Measurements from ENCODE around the gene OTP. TPM values are rescaled to one million over a fixed set of nuclear protein-coding genes. Genes with fewer than 3 reads are reported as not detected.
A peak's percentile ranks its signal among the peaks of the same experiment; 100 is the strongest.

Gene OTP
- total RNA-seq, 1 experiment from 2014 or later, result not detected

GRCh38 chr5:77640589-77641396, 2.3 kb upstream of the OTP start:
- DNase-seq (ENCODE audit: low read depth), result no peak

GRCh38 chr5:77638763-77639671, 504 bp upstream of the OTP start:
- peak; percentile 76 for DNase-seq (ENCODE audit: low read depth)

DNA sequence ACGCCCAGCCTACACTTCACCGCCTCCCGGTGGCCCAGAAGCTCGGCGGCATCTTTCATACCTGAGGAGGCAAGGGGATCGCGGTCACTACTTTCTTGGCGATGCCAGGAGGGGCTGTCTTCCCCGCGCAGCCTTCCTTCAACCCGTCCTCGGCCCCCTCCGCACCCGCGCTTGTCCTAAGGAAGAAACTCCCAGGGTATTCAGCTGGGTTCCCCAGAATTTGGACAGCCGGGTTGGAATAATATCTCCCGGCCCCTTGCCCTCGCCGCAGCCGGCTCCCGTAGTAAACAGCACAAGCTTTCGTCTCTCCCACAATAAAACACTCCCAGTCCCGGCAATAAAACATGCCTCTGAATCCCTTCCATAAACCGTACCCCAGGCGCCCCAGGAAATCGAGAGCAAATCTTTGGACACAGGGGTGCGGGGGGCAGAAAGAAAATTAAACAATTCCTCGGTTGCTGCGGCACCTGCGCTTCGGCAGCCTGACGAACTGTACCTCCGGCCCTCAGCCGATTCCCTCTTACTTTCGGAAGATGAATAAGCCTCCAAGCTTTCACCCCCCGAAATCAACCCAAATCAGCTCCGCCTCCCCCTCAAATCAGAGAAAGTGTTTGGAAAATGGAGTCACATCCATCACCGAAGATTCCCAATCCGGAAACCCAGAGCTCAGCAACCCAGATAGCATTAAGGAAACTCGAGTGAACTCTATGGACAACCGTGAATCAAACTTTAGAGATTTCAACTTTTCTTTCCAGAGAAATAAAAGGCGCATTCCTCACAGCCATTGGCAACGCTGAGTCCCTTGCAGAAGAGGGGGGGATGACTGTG, 1.1 kb downstream of the OTP start:
- no peak for DNase-seq (ENCODE audit: low read depth)

DNA sequence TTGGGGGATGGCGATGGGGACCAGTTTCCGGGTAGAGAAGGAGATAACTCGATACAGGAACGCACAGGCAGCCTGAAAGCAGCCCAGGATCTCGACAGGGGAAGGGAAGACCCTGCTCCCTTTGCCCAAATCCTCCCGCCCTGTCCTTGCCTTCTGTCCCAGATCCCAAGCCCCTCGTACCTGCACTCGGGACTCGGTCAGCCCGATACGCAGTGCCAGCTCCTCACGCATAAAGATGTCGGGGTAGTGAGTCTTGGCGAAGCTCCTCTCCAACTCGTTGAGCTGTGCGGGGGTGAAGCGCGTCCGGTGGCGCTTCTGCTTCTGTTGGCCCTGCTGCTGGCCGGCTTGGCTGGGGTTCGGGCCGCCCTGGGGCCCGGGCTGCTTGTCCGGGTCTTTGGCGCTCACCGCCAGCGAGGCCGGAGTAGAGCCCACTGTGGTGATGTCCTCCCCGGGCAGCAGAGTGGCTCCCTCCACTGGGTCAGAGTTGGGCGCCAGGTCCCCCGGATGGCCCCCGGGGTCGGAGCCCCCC, 1.8 kb downstream of the OTP start:
- DNase-seq (ENCODE audit: low read depth), result no peak

GRCh38 chr5:77635917-77636640, 2.4 kb downstream of the OTP start:
- DNase-seq (ENCODE audit: low read depth), result no peak

DNA sequence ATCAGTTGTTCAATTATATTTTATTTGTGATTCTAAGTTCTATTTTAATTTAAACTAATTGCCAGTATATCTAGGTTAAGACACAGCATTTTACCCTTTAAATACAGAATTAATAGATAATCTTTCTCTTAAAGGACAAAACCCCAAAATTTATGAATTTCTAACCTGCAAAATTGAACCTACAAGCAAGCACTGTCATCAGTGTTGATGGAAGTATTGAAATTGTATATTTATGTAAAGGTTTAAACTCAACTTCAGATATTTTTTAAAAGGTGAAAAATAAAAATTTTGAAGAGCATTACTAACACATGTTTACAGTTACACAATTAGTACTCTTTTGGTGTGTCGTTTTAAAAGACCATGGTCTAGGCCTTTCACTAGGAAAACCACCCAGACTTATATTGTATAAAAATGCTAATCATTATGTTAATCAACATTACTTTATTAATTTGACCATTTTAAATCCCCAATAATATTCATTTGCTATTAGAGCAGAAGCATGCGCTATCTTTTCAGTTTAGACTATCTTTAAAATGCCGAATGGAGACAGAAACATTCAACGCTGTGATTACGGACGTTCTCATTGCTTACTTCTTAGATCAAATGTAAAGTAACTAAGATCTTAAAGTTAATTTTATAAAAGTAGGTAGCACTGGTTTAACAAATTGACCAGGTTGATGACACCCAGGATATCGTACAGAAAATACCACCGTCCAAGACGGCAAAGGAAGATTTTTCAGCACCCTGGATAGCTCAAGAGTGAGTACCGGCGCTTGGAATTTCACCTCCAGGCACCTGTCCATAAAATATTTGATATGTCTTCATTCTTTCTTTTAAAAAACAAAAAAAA, 3.2 kb downstream of the OTP start:
- no peak for DNase-seq (ENCODE audit: low read depth)

DNA sequence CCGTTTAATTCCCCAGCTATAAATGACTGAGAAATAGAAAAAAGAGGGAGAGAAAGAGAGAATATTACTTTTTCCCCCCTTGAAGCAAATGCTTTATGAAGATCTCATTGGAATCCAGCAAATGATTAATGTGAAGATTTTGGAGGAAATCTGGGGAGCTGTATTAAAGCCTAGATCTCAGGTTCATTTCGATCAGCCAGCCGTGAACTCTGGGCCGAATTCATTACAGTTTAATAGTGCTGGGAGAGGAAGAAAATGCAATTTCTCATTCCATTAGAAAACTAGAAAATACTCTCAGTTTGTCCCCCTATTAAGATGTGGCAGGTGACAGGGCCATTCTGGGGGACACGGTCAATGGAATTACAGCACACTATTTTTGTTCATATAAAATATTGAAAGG, 4.8 kb downstream of the OTP start:
- DNase-seq (ENCODE audit: low read depth), result no peak

DNA sequence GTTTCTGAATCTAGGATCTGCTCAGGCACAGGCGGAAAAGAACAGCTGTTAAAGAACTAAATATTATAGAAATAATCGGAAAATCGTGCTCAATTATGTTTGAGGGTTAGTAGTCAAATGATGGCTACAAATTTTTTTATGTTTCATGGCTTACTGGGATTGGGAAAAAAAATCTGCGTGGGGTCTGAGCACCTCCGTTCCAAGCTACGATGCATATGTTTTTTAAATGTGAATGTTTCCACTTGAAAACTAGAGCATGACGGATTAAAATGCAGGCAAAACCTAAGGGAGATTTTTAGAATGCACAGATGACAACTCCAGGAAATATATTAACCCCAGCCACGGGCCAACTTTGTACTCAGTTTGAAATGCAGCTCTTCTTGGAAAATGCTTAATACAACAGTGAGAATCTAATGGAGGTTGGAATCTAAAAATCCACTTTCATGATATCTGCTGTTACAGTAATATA, 5.3 kb downstream of the OTP start:
- DNase-seq (ENCODE audit: low read depth), result no peak

DNA sequence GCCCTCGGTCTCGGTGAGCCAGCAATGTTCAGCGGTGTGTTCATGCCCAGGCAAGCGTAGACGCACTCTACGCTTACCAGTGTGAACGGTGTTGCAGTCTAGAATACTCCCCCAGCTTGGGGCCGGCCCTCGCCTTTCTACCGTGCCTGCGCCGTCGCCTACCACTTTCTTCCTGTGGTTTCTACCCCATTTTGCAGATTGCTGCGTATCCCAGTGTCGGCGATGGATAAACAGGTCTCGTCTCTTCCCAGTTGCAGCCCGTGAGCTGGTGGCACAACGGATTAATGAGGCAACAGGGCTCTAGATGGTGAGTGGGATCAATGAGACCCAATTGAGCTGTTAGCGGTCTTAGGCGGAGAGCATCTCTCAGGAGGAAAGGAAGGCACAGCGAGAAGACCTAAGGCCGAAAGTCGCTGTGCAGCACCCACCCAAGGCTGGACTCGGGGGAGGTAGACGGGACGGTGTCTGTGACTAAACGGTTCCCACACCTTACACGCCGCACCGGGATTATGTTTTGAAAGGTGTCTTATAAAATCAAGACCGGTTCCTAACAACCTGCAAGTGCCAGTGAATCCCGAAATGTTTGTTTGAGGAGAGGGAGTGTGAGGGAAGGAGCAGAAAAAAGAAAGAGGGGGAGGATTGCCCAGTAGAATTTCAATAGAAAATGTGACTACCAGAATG, 5.8 kb downstream of the OTP start:
- DNase-seq (ENCODE audit: low read depth), result no peak

- DNase-seq (ENCODE audit: low read depth), result peak; percentile 87
These were observed 8.3 kb downstream of the OTP start for GRCh38 chr5:77630114-77630680.

DNA sequence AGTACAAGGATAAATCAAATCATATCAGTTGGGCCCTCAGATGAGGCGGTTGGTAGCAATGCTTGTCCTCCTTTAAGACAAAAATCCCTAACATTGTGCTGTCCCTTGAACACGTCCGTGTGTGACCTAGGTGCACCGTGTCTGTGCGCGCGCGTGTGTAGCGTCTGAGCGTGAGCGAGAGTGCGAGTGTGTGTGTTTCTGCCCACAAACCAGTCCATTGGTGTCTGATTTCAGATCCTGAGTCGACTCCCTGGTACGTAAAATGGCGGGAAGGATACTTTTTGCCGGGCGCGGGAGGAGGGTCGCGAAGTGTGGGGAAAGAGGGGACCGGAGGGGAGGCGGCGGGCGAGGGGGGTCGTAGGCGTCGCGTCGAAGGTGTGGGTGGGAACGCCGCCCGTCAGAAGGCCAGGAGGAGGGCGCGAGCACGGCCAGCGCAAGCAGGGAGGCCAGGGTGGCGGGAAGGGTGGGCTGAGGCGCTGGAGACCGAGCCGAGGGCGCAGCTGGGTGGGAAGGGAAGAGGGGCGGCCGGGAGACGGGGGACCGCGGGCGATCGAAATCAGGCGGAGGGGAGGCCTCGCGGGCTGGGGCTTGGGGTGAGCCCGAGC, 8.9 kb downstream of the OTP start:
- peak; percentile 41 for DNase-seq (ENCODE audit: low read depth)

DNA sequence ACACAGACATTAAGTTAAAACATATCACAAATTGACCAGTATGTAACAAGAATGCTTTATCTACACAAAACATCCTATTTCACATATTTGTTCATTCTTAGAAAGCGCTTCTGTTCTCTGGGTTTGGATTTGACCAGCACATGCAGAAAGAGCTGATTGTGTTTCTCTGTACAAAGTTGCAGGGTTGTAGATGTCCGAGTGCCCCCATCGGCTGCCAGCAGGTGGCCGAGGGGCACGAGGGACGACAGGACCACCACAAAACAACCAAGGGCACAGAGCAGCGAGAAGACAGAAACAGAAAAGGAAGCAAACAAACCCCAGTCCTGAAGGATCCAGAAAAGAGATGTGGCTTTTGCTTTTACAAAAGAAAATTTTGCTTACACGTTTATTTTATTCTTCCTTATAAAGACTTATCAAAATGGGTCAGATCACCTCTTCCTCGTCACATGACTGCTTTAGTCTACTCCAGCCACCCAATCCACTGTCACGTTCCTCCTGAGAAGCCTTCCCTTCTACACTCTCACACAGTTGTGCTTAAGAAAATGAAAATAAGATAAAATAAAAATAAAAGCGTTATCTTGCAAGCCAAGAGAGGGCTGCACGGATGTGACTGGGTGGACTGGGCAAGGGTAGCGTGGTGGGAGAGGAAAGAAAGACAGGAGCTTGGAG, 9.5 kb downstream of the OTP start:
- DNase-seq (ENCODE audit: low read depth), result no peak

DNA sequence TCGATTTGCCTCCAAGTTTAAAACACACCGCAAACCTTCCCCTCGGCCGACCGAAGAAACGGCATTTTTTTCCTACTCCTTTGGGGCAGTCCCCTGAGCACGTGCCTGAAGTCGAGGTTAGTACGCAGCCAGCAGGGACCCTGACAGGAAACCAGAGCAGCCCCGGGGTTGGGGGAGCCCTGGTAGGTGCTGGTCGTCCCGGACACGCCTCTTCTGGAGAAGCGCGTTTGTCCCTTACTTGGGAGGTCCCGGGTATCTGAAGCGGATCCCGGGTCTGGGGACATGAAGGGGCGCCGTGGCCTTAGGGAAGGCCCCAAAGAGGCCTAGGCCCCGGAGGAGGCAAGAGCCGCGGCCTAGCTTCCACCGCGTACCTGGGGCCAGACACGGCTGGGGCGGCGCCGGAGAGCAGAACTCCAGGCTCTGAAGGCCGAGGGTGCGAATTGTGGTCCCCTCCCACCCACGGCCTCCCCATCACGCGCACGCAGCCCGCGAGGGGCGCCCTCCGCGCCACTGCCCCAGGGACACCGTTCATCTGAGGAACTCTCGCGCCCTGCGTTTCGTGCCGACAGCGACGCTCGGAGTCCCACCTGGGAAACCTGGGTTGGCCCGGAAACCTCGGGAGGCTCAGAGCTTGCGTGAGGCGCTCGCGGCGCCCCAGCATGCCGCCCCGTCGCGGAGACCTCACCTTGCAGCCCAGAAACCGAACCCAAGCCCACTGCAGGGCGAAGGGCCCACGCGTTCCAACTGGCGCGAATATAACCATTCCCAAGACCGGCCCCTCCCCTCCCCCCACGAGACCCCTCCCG, 10.4 kb downstream of the OTP start:
- no peak for DNase-seq (ENCODE audit: low read depth)

- DNase-seq (ENCODE audit: low read depth), result no peak
These were observed 15.2 kb downstream of the OTP start for GRCh38 chr5:77623203-77623740.

DNA sequence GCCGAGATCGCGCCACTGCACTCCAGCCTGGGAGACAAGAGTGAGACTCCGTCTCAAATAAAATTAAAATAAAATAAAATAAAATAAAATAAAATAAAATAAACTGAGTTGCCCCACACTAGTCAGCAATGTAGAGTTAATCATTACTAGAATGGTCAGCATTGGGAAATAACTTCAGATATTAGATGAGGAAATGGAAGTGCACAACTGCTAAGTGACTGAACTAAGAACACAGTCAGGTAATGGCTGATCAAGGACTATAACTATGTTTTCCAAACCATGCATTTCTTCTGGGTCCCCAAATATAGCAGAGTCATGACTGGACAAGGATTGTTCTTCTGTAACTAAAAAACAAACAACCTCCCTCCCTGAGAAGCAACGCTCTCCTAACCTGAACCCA, 17.1 kb downstream of the OTP start:
- no peak for DNase-seq (ENCODE audit: low read depth)

GRCh38 chr5:77620405-77620804, 18.1 kb downstream of the OTP start:
- no peak for DNase-seq (ENCODE audit: low read depth)

DNA sequence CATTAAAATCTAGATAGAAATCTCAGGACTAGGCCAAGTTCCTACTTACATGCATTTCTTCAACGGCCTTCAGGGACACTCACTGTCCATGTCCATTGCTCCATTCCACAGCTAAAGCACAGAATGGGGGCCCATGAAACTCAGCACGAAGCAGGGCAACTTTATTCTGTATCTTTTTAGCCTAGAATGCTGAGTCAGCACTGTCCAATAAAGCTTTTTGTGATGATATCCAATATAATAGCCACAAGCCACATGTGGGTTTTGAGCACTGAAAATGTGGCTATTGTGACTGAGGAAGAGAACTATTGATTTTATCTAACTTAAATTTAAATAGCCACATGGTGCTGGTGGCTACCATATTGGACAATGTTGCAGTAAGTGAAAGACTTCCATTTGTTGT, 21.6 kb downstream of the OTP start:
- no peak for DNase-seq (ENCODE audit: low read depth)
